PFSK-1 (cell line): ENCODE measurements around the gene ANKRD52.

Experiments
- FOXP2 ChIP-seq: optimal IDR thresholded peaks from 2 replicates; pipeline ENCODE3; 2011; ENCODE audit warnings: borderline replicate concordance, control low read depth, inconsistent platforms; ENCODE audit not compliant: insufficient read depth; ENCODE audit errors: extremely low read length, extremely low read depth
- POLR2AphosphoS5 ChIP-seq: IDR thresholded peaks from 2 replicates; pipeline ENCODE4 v1.6.1; 2012; ENCODE audit warnings: low read depth, mild to moderate bottlenecking, control low read depth, low read length, moderate library complexity
- SIN3A ChIP-seq: IDR thresholded peaks from 2 replicates; pipeline ENCODE4 v1.6.1; 2012; ENCODE audit warnings: mild to moderate bottlenecking, low read length, moderate library complexity, borderline replicate concordance; ENCODE audit not compliant: insufficient read depth
- TAF1 ChIP-seq: IDR thresholded peaks from 2 replicates; pipeline ENCODE4 v1.6.1; 2012; ENCODE audit warnings: low read length, control low read depth, borderline replicate concordance; ENCODE audit not compliant: insufficient read depth
- TF ChIP-seq, protein P1 (sequence below), 2 experiments: IDR thresholded peaks; 2 replicates each; pipeline versions ENCODE4 v1.6.1 to v1.8.0; 2011 to 2012; ENCODE audit warnings: low read depth in 2 of 2, low read length in 2 of 2, control low read depth in 1 of 2, inconsistent platforms in 1 of 2, mild to moderate bottlenecking in 1 of 2, moderate library complexity in 1 of 2; ENCODE audit not compliant: insufficient read depth in 1 of 2

ANKRD52 gene

GRCh38 chr12:56216461-56216860 is 41.7 kb downstream of the ANKRD52 start:
- TF ChIP-seq, protein P1, sequence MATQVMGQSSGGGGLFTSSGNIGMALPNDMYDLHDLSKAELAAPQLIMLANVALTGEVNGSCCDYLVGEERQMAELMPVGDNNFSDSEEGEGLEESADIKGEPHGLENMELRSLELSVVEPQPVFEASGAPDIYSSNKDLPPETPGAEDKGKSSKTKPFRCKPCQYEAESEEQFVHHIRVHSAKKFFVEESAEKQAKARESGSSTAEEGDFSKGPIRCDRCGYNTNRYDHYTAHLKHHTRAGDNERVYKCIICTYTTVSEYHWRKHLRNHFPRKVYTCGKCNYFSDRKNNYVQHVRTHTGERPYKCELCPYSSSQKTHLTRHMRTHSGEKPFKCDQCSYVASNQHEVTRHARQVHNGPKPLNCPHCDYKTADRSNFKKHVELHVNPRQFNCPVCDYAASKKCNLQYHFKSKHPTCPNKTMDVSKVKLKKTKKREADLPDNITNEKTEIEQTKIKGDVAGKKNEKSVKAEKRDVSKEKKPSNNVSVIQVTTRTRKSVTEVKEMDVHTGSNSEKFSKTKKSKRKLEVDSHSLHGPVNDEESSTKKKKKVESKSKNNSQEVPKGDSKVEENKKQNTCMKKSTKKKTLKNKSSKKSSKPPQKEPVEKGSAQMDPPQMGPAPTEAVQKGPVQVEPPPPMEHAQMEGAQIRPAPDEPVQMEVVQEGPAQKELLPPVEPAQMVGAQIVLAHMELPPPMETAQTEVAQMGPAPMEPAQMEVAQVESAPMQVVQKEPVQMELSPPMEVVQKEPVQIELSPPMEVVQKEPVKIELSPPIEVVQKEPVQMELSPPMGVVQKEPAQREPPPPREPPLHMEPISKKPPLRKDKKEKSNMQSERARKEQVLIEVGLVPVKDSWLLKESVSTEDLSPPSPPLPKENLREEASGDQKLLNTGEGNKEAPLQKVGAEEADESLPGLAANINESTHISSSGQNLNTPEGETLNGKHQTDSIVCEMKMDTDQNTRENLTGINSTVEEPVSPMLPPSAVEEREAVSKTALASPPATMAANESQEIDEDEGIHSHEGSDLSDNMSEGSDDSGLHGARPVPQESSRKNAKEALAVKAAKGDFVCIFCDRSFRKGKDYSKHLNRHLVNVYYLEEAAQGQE (IDR thresholded peaks at IDR 0.05; ENCODE audit: insufficient read depth in 1 of 2, low read depth in 2 of 2, low read length in 2 of 2), result no peak
- no peak for TF ChIP-seq POLR2AphosphoS5
- TF ChIP-seq FOXP2, result no peak
- TF ChIP-seq SIN3A, result no peak
- no peak for TF ChIP-seq TAF1

DNA sequence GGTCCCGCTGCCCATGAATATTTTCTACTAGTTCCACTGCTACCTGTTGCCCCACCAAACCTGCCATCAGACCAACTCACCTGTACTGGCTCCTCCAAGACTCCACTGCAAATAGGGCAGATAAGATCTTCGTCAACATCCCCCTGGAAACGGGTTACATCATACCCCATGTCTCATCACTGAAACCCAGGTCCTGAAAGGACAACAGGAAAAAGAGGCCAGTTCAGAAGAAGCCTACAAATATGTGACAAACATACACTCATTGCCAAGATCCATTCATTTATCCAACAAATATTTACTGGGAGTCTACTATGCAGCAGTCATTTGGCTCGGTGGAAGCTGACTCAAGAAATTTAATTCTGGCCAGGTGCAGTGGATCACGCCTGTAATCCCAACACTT is 44.3 kb downstream of the ANKRD52 start:
- TF ChIP-seq, protein P1 (IDR thresholded peaks at IDR 0.05; ENCODE audit: insufficient read depth in 1 of 2, low read depth in 2 of 2, low read length in 2 of 2), result no peak
- no peak for TF ChIP-seq SIN3A
- TF ChIP-seq TAF1, result no peak

DNA sequence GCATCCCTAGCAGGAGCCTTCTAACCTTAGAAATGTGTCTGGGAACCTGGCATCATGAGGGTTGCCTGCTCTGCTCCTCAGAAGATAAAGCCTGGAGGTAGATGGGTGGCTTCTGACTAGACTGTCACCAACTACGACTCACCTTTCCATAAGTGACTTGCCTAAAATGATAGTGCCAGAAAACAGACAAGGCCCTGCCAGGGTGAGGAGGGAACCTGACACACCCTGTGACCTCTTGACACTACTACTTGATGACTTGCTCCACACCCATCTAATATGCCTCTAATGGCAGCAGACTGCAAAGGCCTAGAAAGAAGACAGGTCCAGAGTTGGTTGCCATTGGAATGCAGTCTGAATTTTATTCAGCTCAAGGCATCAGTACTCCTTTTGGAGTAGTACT is 45.8 kb downstream of the ANKRD52 start:
- TF ChIP-seq SIN3A (no peak), TAF1 (no peak), FOXP2 (no peak), POLR2AphosphoS5 (no peak)
- TF ChIP-seq, protein P1 (IDR thresholded peaks at IDR 0.05; ENCODE audit: insufficient read depth in 1 of 2, low read depth in 2 of 2, low read length in 2 of 2), result no peak

- no peak for TF ChIP-seq TAF1
- no peak for TF ChIP-seq POLR2AphosphoS5
- TF ChIP-seq, protein P1 (IDR thresholded peaks at IDR 0.05; ENCODE audit: insufficient read depth in 1 of 2, low read depth in 2 of 2, low read length in 2 of 2), result no peak
- no peak for TF ChIP-seq SIN3A
- no peak for TF ChIP-seq FOXP2
These were observed 50.2 kb downstream of the ANKRD52 start for GRCh38 chr12:56208006-56208405.

- TF ChIP-seq TAF1 (no peak), POLR2AphosphoS5 (no peak), FOXP2 (no peak), SIN3A (no peak)
- TF ChIP-seq, protein P1 (IDR thresholded peaks at IDR 0.05; ENCODE audit: insufficient read depth in 1 of 2, low read depth in 2 of 2, low read length in 2 of 2), result no peak
These were observed 51.6 kb downstream of the ANKRD52 start for GRCh38 chr12:56206452-56207166.
